ENCODE results near the gene HPCAL1.
"Not testable (repeated sequence)": the region's sequence is repeated elsewhere in the genome, so short reads cannot be mapped to it uniquely, and the experiment has no call there.

HPCAL1 gene

DNA sequence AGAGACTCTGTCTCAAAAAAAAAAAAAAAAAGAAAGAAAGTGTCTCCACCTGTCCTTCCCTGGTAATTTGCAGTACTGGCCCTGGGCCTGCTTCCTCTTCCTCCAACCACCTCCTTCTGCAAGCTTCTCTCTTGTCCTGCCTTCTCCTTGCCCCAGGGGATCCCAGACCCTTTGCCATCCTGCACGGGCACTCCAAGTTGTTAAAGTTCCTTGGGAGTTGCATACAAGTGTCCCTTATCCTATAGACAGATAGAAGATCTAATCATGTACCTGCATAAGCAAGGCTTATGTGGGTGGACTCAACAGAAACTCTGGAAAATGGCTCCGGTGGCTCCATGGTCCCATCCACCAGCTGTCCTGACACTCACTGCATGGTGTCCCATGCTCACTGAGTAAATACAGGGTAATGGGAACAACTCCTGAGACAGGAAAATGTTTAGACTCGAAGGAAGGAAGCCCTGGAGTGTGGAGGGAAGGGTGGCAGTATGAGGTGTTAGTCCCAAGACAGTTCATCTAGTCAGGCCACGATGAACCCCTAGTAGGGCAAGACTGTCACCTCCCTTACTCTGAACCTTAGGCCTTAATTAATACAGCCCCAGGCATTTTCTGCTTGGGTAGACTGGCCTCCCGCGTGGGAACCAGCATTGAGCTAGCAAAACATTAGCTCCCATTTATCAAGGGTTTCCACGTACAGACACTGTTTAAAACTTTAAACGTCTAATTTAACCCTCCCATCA is 128.3 kb downstream of the HPCAL1 start:
- DNase-seq = no peak

DNA sequence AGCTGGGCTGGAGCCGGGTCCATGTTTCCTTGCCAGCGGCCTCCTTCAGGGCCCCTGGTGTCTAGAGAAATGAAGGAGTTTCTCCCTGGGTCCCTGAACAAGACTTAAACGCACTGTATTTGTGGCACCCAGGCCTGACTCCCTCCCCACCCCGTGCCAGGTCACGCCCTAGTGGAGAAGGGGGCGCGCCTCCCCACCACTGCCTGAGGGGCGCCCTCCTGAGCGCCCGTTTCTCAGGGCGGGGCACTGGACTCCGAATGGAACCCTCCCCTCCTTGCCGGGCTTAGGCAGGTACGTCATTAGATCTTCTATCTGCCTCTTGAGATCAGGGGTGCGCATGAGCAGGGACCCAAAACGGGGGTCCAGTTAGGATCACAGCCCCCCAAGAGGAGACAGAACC is 129.1 kb downstream of the HPCAL1 start:
- no peak for DNase-seq

DNA sequence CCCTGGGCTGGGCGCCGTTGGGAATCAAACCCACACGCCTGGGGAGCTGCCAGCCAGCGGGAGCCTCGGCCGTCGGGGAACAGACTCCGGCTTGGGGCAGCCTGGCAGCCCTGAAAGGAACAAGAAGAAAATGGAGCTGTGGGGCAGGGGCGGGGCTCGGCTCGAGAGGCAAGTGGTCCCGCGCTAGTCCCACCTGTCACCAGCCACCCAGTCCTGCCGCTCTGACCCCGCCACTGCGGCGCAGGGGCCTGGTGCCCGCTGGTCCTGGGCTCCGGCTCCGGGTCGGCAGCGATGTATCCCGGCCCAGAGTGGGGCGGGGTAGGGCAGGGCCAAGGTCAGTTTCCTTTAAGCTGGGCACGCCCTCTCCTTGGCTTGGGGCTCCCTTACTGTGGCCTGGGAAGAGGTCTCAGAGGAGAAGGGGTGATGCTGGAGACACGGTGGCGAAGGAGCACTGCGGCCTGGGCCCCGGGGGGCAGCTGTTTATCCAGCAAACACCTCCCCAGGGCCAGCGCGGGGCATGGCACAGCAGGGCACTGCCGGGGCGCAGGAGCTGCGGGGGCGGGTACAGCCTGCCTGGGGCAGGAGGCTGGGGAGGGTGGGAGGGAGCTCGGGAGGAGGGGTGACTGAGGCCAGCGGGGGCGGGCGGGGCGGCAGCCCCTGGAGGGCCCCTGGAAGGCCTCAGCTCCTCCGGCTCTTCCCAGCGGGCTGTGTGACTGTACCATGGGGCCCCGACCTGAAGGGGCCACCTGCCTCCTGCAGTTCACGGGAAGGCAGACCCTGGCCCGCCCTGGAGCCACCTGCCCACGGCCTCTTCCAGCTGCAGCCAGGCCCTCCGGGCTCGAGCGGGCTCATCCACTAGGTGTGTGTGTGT is 129.8 kb downstream of the HPCAL1 start:
- DNase-seq = no peak

DNA sequence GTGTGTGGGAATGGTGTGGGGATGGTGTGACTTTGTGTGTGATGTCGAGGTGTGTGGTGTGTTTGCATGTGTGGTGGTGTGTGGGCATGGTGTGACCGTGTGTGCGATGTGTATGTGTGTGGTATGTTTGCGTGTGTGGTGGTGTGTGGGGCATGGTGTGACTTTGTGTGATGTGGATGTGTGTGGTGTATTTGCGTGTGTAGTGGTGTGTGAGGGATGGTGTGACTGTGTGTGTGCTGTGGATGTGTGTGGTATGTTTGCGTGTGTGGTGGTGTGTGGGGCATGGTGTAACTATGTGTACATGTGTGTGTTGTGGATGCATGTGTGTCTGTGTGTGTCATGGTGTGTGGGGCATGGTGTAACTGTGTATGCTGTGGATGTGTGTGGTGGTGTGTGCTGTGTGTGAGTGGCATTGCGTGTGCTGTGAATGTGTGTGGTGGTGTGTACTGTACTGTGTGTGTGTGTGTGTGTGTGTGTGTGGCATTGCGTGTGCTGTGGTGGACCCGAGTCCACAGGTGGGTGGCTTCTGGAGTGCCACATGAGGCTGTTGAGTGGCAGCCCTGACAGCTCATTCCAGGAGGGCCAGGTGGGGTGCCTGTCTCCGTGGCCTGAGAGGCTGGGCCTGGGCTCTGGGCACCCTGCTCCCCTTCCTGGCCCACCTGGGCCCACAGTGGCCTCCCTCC is 130.7 kb downstream of the HPCAL1 start:
- DNase-seq = no peak

DNA sequence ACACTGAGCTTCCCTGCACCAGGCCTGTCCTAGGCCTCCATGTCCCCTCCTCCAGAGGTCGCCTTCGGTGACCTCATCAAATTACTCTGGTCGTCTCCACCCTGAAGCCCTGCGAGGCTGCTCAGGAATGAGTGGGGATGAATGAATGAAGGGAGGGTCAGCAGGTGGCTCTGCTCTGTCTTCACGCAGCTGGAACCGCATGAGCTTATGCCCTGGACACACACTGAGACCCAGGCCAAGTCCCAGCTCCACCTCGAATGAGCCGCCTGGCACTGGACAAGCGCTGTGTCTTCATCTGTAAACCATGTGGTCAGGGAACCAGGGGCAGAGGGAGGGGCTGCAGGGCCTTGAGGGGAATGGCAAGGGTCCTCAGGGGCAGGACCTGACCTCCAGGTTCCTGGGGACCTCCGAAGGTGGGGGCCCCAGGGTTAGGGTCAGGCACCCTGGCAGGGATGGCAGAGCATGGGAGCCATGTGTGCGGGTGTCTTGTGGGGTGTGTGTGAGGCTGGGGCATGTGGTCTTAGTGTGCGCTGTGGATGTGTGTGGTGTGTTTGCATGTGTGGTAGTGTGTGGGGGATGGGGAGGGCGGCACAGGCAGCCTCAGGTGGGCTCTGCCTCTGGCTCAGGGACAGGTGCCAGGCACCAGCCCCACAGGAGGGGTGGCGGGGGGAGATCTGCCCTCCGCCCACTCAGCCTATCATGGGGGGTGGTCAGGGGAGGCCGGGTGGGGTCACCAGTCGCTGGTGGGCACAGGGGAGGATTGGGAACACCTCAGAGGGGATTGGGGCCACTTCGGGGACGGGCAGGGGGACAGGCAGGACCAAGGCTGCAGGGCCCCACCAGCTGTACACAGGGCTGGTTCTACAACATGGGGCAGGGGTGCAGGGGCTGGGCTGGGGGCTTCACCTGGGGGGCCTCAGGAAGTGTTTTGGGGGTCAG is 131.5 kb downstream of the HPCAL1 start:
- DNase-seq = no peak

DNA sequence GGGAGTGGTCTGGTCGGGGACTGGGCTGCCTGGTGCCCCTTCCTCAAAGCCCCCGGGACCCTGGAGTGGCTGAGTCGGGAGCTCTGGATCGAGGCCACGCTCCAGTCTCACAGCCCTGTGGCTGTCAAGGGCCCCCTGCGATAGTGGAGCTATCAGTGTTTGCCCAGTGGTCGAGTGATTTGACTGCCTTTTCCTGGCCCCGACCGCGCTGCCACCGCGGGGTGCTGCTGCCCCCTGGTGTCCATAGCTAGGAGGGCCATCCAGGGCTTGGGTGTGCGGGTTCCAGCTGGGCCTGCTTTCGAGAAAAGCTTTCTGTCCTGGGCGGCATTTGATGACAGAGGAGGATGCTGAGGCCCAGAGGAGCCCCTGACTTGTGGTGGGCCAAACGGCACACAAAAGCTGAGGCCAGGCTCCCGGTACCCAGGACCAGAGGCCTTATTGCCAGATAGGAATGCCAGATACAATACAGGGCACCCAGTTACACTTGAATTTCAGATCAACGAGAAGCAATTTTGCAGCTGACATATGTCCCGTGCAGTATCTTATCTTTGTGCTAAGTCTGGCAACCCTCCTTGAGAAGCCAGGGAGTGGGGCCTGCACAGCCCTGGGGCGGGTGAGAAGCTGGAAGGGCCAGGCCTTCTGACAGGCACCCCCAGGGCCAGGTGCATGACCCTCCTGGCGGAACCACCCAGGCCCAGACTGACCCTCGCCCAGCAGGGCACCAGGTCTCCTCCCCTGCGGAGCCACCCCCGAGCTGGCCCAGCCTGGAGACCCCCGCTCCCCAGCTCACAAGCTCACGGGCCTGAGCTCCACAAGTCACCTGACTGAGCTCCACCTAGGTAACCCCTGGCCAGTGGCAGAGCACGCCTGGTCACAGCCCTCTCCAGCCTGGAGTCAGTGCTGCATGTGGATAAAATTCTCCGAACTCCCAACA is 132.4 kb downstream of the HPCAL1 start:
- peak; percentile 46 for DNase-seq

DNA sequence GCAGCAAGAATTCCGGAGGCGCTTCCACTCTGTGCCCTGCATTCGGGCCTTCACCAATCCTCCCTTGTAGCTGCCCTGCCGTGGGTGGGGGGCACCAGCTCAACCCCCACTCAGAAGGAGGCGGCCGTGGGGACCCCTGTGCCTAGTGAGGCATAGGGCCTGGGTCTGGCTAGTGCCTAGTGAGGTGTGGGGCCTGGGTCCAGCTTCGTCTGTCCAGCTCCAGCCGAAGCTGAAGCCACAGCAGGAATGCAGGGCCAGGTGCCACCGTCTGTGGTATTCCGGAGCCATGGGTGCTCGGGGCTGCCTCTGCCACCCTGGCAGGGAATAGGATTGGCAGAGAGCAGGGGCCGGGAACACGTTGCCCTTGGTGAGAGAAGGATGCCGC is 133.1 kb downstream of the HPCAL1 start:
- no peak for DNase-seq

DNA sequence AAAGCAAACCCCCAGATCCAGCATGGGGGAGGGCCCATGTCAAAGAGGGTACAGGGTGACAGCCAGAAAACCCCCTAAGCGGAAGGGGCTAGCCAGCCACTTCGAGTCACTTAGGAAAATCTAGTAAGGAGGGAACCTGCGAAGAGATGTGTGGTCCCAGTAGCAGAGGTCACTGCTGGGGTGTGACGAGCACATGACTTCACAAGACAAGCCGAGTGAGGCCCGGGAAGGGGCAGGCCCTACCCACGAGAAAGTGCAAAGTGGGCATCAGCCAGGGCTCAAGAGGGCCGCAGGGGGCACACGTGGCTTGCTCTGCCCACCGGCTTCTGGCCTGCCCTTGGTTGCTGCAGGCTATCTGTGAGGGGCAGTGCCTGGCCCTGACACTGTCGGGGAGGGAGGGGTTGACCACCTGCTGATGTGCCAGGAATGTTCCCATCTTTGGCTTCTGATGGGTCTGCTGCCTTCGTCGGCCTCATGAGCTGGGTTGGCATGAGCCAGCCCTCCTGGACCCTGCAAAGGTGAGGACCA is 133.9 kb downstream of the HPCAL1 start:
- no peak for DNase-seq

DNA sequence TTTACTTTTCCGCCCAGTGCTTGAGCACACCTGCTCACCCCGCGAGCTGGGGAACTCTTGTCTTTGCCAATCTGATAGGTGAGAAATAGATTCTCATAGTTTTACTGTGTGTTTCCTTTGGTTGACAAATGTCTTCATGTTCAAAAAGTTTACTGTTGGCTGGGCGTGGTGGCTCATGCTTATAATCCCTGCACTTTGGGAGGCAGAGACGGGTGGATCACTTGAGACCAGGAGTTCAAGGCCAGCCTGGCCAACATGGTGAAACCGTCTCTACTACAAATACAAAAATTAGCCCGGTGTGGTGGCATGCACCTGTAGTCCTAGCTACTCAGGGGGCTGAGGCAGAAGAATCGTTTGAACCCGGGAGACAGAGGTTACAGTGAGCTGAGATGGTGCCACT is 135.1 kb downstream of the HPCAL1 start:
- DNase-seq = no peak

DNA sequence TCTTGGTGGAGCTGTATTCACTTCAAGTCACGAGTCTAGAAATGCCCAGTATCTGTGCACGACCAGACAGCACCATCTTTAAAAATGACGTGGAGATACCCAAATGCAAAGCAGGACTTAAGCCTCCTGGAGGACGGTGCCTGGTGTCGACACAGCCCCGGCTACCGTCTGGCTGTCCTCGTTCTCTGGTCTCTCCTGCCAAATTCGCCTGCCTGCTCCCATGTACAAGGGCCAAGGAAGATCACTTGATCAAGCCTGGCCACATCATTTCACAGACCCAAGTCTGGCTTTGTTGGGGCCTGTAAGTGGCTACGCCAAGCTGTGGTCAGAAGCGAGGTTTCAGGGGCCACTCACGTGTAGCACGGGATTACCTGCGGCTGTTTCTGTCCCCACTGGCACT is 136.0 kb downstream of the HPCAL1 start:
- no peak for DNase-seq

DNA sequence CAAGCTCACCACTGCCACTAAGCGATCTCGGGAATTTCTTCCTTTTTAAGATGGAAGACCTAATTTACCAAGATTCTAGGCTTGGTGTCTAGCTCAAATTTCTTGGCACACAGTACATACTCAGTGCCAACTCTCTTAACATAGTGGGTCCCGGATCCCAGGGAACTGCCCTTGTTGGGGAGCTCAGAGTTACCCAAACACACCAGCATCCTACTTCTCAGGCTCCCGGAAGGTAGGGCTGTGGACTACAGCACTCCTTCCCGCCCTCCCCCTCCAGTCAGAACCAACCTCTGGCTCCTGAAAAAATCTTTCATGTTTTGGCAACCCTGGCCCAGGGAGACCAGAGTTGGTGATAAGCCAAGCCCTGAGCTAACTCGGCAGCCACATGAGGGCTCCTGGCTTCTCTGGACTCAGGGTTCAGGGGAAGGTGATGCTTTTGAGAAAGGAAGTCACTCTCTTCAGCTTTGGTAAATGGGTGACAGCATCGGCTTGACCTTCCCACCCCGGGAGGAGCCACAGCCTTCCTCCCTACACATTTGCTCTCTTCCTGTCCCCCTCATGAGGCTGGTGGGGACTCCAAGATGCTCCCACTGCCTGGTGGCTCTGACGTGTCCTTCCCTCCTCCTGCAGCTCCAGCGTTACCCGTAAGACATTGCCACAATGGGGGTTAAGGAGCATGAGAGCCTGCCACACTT is 136.6 kb downstream of the HPCAL1 start:
- no peak for DNase-seq

DNA sequence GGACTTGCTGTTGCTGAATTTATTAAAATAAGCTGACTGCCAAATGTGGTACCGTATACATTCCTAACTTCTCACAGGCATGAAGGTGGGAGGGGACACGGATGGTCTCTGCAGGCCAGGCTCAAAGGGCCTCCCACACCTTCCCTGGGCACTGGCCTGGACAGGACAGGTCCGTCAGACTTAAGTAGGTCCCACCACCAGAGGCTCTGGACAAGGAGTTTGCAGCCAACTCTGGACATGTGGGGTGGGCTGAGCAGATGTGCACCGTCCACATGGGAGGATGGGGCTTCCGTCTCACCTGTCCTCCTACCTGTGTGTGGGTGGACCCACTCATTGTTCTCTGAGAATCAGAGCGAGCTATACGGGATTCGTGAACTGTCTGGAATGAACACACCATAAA is 137.3 kb downstream of the HPCAL1 start:
- DNase-seq = no peak

DNA sequence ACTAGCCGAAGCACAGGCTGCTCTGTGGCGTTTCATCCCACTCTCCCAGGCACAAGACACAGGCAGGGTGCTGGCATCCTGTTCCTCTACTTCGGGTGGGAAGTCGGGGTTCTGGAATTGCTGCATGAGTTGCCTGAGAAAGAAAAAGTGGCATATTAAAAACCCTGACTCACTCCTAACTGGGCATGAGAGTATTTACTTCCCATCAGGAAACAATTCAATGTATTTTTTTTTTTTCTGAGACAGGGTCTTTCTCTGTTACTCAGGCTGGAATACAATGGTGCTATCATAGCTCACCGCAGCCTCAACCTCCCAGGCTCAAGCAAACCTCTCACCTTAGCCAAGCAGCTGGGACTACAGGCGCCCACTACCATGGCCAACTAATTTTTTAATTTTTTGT is 138.0 kb downstream of the HPCAL1 start:
- DNase-seq = no peak

DNA sequence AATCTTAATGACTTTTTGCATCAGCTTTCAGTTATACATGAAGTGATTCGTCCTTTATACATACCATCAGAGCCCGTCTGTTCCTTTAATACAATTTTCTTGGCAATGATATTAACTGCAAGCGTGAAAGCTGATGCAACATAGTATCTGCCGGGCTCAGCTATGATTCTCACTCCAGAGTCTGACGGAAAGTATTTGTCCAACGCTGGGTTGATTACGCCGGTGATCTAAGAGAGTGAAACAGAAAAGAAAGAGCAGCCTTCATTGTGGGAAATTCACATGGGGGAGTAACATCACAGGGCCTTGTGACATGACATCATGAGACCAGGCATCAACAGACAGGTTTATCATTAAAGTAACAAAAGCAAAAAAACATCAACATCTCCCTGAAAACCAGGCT is 139.2 kb downstream of the HPCAL1 start:
- no peak for DNase-seq

DNA sequence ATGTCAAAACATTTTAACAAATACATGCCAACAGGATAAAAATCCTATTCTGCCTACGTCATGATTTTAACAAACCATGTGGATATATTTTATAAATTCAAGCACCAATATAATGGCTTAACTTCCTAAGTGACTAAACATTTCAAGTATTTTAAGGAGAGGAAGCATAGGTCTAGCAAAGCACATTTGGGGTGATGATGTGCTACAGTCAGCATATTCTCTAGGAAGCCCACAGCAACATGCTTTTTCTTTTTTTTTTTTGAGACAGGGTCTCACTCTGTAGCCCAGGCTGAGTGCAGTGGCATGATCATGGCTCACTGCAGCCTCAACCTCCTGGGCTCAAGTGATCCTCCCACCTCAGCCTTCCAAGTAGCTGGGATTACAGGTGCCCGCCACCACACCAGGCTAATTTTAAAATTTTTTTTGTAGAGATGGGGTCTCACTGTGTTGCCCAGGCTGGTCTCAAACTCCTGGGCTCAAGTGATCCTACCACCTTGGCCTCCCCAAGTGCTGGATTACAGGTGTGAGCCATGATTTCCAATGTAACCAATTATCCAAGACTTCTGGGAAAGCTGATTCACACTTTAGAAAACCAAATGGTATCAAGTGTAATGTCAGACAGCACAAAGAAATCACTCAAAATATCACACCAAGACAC is 139.9 kb downstream of the HPCAL1 start:
- DNase-seq = not testable (repeated sequence)

DNA sequence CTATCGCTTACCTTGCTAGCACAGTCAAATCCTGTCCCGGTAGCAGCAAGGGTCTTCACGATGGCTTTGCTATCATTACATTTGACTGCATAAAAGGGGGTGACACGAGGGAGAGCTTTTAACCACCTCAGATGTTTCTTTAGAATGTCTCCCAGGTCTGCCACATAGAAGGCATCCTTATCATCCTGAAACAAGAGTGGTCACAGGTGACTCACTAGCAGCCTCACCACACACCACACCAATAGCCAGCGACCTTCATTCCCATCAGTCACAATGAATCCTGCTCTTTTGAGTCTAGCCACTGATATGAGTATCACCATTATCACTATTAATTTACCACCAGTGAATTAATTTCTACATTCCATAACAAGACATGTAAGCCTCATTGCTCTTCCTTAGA is 141.8 kb downstream of the HPCAL1 start:
- no peak for DNase-seq

DNA sequence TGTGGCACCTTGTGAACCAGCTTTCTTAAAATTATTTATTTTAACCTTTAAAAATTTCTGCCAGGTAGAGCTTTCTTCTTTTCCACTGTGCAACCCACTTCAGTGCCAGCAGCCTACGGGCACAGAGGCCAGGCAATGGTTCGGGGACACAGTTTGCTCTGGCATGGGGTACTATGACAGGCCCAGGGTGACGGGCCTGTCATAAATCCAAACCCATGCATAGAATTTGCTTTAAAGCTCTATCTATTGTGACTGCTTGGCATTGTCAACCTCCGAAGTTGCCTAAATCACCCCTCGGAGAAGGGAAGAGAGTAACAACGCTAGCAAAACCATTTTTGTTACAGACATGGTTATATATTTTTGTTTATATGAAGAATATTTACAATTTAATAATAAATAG is 143.9 kb downstream of the HPCAL1 start:
- no peak for DNase-seq

DNA sequence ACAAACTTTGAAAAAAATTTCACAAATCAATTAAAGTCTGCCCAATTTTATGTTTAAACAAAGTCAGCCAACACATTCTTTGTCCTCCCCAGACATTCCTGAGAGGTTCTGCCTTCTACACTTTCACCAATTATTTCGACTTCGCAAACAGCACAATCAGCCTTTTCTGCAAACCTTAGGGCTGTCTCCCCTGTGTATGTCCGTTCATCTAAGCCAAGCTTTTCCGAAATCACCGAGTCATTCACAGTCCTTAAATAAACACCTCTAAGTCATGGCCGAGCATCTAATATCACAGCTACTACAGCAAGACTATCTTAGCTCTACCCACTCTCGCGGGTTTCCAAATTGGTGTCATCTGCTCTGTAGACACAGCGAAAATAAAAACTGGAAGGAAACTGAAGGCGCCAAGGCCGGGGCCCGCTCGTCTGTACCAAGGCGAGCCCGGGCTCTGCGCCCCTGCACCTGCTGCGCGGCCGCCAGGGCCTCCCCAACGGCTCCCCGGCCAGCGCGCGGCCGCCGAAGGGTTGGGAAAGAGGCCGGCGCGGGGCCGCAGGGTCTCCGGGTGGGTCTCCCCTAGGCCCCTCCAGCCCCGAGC is 144.7 kb downstream of the HPCAL1 start:
- no peak for DNase-seq

DNA sequence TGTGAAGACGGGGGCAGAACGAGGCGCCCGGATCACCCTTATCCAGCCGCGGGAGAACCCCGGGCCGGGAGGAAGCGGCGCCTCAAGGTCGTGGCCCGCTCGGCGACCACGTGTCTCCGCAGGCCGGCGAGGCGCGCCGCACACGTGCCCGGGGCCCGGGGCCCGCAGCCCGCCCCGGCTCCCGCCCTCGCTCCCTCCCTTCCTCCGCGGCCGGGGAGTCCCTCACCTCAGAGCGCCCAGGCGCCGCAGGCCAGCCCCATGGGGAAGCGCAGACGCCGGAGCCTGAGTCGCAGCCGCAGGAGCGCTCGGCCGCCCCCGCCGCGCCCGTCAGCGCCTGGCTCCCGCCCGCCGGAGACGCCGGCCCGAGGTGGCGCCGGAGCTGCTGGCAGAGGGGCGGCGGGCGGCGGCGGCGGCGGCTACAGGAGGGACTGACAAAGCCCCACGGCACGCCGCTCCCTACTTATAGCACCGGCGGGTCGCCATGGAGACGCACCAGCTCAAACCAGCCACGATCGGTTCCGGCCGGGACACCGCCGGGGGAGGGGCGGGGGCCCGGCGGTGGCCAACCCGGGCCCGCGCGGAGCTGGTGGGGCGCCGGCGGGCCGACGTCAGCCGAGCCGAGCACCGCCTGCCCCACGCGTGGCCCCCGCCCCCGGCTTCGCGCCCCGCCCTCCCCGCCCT is 145.3 kb downstream of the HPCAL1 start, which contains the start of gene ODC1:
ODC1 (minus strand) TSS at position 433 of the 681 bp plus-strand sequence. CDS start 3,295 bp downstream, outside the sequence.
- peak; percentile 93 for DNase-seq
